Measurements from ENCODE around the gene ATG7.
"Not testable (repeated sequence)": the region's sequence is repeated elsewhere in the genome, so short reads cannot be mapped to it uniquely, and the experiment has no call there.

The ATG7 gene

GRCh38 chr3:11431319-11431718 is 159.1 kb downstream of the ATG7 start:
- DNase-seq (ENCODE audit: low spot score) = no peak

- peak; percentile 73 for DNase-seq (ENCODE audit: low spot score)
Observed at GRCh38 chr3:11434017-11434526, 161.9 kb downstream of the ATG7 start.

- DNase-seq (ENCODE audit: low spot score) = peak; percentile 10
Observed at GRCh38 chr3:11434563-11435096, 162.4 kb downstream of the ATG7 start.

DNA sequence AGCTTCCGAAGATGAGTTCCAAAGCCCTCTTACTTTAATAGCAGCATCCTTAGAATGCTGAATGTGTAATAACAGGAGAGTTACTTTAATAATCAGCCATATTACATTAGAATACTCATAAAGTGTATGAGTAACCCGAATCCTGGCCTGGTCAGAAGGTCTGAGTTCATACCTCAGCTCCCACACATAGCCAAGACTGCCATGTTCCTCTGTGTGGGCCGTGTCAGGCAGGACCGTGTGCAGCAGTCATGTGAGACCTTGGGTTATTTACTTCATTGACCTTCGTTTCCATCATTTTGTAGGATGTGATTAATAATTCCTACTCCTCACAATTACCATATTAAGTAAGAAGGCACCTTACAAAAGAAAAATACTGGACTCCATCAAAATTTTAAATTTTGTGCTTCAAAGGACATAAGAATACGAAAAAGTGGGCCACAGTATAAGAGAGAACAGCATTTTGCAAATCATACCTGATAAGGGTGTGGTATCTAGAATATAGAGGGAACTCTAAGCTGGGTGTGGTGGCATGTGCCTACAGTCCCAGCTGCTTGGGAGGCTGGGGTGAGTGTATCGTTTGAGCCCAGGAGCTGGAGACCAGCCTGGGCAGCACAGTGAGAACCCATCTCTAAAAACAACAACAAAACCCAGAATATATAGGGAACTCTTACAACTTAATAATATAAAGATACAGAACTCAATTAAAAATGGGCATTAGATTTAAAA is 163.4 kb downstream of the ATG7 start:
- no peak for DNase-seq (ENCODE audit: low spot score)

DNA sequence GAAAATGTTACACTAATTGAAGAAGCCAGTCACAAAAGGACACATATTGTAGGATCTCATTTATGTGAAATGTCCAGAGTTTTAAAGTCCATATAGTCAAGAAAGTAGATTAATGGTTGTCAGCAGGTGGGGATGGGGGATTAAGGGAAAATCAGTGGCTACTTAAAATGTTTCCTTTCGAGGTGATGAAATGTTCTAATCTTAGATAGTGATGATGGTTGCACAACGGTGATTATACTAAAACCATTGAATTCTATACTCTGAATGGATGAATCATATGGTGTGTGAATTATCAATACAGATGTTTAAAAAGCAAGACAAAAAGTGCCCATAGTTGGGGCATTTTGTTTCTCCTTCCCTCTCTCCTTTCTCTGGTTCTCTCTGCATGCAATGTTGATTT is 164.6 kb downstream of the ATG7 start:
- no peak for DNase-seq (ENCODE audit: low spot score)

DNA sequence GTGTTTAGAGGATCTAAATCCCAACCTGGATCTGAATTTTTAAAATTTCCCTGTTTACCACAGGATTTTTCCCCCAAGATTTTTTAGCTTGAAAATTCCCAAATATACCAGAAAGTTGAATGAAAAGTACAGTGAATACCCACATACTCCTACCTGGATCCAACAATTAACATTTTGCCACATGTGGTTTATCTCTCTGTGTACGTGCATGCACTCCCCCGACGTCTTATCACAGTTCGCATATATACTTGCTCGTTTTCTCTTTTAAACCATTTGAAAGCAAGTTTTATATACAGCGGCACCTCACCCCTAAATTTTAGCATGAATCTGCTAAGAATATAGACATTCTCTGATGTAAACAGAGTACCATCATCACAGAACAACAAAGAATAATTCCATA is 165.3 kb downstream of the ATG7 start:
- DNase-seq (ENCODE audit: low spot score) = no peak

DNA sequence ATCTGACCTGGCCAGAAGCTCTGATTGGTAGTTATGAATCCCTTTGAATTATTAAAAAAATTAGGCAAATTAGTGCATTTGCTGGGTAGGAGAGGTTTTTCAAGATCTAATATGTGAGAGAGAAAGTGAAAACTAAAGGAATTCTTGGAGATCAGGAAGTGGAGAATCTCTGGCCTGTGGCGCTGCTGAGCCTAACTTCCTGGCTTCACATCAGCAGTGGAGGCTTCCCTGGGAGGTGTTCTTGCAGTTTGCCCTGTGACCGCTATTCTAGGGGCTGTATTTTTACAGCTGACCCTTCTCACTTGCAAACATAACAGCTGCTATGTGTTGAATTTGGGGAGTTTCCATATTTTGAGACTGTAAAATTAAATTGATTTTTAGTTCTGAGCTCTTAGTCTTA is 166.4 kb downstream of the ATG7 start:
- peak; percentile 34 for DNase-seq (ENCODE audit: low spot score)

DNA sequence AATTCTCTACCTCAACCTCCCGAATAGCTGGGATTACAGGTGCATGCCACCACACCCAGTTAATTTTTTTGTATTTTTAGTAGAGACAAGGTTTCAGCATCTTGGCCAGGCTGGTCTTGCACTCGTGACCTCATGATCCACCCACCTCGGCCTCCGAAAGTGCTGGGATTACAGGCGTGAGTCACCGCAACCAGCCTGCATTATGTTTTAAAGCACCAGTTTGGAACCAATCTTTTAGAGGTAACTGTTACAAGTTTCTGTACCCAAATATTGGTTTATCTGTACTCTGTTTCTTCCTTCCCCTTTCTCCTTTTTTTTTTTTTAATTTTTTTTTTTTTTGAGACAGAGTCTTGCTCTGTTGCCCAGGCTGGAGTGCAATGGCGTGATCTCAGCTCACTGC is 169.1 kb downstream of the ATG7 start:
- not testable (repeated sequence) for DNase-seq (ENCODE audit: low spot score)

- no peak for DNase-seq (ENCODE audit: low spot score)
Observed at GRCh38 chr3:11444404-11444803, 172.2 kb downstream of the ATG7 start.

DNA sequence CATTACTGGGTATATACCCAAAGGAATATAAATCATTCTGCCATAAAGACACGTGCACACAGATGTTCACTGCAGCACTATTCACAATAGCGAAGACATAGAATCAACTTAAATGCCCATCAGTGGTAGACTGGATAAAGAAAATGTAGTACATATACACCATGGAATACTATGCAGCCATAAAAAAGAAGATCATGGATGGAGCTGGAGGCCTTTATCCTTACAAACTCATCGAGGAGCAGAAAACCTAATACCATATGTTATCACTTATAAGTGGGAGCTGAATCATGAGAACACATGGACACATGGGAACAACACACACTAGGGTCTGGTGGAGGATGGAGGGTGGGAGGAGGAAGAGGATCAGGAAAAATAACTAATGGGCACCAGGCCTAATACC is 173.0 kb downstream of the ATG7 start:
- not testable (repeated sequence) for DNase-seq (ENCODE audit: low spot score)

DNA sequence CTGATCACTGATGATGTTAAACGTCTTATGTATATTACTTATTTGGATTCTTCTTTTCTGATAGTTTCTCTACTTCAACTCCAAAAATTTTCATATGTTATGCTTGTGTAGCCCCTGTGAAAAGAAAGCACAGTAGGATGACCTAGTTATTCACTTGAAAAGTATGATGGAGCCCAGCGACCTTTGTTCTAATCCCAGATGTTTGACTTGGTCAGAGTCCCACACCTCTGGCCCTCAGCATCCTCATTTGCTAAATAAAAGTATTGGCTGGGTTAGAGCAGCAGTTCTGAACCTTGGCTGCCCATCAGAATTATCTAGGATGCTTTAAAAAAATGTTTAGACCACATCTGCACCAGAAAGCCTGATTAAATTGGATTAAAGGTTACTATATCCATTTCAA is 173.7 kb downstream of the ATG7 start:
- DNase-seq (ENCODE audit: low spot score) = no peak

- no peak for DNase-seq (ENCODE audit: low spot score)
Observed at GRCh38 chr3:11447584-11448200, 175.5 kb downstream of the ATG7 start.

GRCh38 chr3:11450015-11450414 is 177.8 kb downstream of the ATG7 start:
- DNase-seq (ENCODE audit: low spot score) = no peak

- DNase-seq (ENCODE audit: low spot score) = no peak
Observed at GRCh38 chr3:11452312-11452711, 180.1 kb downstream of the ATG7 start.

DNA sequence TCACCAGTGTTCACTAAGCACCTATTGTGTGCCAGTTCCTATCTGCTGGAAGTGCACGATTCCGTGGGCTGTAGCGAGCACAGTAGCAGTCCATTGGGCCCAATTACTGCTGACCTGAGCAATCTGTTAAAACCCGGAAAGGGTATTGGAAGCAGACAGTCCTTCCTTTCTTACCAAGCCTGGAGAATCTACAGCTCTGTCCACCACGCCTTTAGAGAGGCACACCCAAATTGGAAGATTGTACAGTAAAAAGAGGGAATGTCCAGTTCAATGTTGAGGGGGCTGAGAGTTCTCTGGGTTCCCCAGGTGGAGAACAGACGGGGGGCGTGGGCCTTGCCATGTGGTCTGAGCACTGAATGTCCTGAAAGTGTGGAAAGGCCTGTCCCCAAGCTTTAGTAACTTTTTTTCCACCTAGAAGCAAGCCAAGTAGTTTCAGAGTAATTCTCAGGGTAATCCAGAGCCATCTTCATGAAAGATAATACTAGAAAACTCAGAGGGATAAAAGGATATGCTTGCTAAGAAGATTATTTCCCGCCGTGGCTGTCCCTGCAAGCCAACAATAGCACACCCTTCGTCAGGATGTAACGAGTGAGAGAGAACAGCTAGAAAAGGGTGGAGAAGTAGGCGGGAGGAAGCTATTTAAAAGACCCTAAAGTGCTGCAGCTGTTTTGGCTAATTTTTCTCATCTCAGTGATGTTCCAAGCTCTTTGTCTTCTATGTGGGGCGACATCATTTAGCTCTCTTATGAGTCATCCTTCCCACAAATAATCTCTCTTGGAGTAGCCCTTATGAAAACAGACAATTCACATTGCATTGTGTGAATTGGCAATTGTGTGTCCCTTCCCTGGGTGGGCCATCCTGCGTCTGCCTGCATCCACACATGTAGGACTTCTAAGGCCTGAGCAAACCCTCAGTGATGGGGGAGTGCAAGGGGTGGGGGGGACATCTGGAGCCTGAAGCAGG is 181.0 kb downstream of the ATG7 start:
- DNase-seq (ENCODE audit: low spot score) = peak; percentile 58

DNA sequence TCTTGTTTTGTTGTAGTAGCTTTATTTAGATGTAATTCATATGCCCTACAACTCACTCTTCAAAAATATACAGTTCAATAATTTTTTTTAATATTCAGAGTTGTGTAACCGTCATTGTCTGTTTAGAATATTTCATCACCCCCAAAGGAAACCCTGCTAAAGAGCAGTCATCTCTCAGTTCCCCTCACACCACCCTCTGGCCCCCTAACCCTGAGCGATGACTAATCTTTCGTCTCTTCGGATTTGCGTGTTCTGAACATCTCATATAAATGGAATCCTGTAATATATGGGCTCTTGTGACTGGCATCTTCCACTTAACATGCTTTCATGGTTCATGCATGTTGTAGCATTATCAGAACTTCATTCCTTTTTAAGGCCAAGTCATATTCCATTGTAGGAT is 183.8 kb downstream of the ATG7 start:
- DNase-seq (ENCODE audit: low spot score) = peak; percentile 36

- DNase-seq (ENCODE audit: low spot score) = no peak
Observed at GRCh38 chr3:11457135-11457534, 184.9 kb downstream of the ATG7 start.

DNA sequence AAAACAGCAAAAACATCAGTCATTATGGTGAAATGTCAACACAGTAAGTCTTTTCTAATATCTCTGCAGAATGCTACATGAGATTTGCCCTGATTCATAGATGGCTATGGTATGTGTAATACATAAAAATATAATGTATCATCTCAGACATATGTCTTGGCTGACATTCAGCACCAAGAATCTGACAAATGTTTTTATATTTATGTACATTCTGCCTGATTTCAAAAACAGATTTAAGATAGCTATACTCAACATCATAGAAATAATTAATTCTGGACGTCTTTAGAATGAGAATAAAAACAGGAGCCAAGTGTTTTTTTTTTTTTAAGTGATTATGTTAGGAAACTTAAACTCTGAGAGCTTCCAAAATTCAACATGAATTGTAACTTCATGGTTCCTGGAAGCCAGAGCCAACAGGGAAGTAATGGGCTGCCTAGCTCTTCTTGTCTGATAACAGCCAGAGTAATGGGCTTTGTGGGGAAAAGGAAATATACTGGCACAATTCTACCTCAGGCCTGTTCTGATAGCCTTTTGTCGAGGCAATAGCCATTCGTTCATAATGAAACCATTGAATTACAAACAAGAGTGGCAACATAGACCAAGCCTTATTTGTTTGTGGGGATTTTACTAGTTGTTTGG is 187.1 kb downstream of the ATG7 start:
- DNase-seq (ENCODE audit: low spot score) = no peak

DNA sequence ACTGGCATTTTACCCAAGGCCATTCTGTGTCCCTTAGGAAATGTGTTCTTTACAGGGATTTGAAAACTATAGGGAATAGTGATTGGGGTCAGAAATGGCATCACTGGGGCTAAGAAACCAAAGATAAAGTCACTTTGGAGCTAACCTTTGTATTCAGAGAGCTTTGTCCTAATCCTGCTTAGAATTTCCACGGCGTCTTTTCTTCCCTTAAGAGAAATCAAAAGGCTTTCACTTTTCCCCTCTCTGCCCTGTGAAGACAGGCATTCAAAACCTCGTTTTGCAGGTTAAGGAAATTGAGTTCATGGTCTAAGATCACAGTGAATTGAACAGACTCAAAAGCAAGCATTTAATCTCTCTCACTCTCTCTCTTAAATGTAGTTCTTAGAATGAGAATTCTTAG is 189.0 kb downstream of the ATG7 start:
- no peak for DNase-seq (ENCODE audit: low spot score)

GRCh38 chr3:11462673-11463072 is 190.5 kb downstream of the ATG7 start:
- not testable (repeated sequence) for DNase-seq (ENCODE audit: low spot score)

DNA sequence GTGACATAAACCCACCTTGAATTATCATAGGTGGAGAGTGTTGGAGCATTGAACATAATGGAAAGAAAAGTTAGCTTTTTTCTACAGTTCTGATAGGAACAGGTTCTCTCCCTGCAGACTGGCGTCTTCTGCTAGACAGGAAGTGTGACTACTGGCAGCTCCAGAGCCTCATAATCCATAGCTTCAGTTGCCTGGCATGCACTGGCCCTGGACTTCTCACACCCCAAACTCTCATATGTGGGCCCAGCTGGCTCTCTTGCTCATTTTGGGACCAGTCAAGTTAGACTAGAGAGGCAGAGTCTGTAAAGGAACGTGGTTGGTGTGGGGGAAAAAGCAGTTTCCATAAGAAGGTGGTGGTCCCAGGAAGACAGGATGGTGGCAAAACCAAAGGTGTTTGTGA is 191.4 kb downstream of the ATG7 start:
- no peak for DNase-seq (ENCODE audit: low spot score)

GRCh38 chr3:11464356-11464755 is 192.2 kb downstream of the ATG7 start:
- no peak for DNase-seq (ENCODE audit: low spot score)

Measured in GM03348 (cell line).